Liver (tissue), 9 donors: Measurements from ENCODE around the gene FGFRL1. TPM values are rescaled to one million over a fixed set of nuclear protein-coding genes. Genes with fewer than 3 reads are reported as not detected.

Experiments
- DNase-seq: peaks from one replicate; pipeline ENCODE4 v3.0.0-alpha.2; 2017; ENCODE audit warnings: low spot score
- H3K27ac ChIP-seq, 2 donors: one replicate each; pipeline ENCODE4 v1.7.0; 2013; ENCODE audit warnings: inconsistent platforms in 2 of 2, low read length in 2 of 2, control low read depth in 1 of 2, low read depth in 1 of 2, mild to moderate bottlenecking in 1 of 2
- H3K27me3 ChIP-seq, 4 donors: one replicate each; pipeline versions ENCODE4 v1.6.1 to v1.7.0; 2013; ENCODE audit warnings: low read length in 3 of 4, inconsistent platforms in 1 of 4, mild to moderate bottlenecking in 1 of 4, moderate library complexity in 1 of 4; ENCODE audit not compliant: control insufficient read depth in 4 of 4, insufficient read depth in 4 of 4
- H3K36me3 ChIP-seq, 4 donors: one replicate each; pipeline versions ENCODE4 v1.6.1 to v1.7.0; 2013; ENCODE audit warnings: low read length in 3 of 4, mild to moderate bottlenecking in 3 of 4, low read depth in 1 of 4, moderate library complexity in 1 of 4; ENCODE audit not compliant: control insufficient read depth in 4 of 4, insufficient read depth in 3 of 4
- H3K4me1 ChIP-seq, 4 donors: one replicate each; pipeline versions ENCODE4 v1.6.1 to v1.7.0; 2013; ENCODE audit warnings: low read length in 3 of 4, mild to moderate bottlenecking in 3 of 4, moderate library complexity in 1 of 4; ENCODE audit not compliant: control insufficient read depth in 4 of 4, insufficient read depth in 4 of 4
- H3K4me3 ChIP-seq, 3 donors: one replicate each; pipeline versions ENCODE4 v1.6.1 to v1.7.0; 2013; ENCODE audit warnings: low read length in 3 of 3, control low read depth in 1 of 3, low read depth in 1 of 3, mild to moderate bottlenecking in 1 of 3
- H3K9ac ChIP-seq, 2 donors: one replicate each; pipeline ENCODE4 v1.7.0; 2013; ENCODE audit warnings: low read length in 2 of 2, mild to moderate bottlenecking in 2 of 2, moderate library complexity in 2 of 2, control low read depth in 1 of 2, low read depth in 1 of 2
- H3K9me3 ChIP-seq, 4 donors: one replicate each; pipeline versions ENCODE4 v1.6.1 to v1.7.0; 2013; ENCODE audit warnings: low read length in 3 of 4; ENCODE audit not compliant: control insufficient read depth in 4 of 4
- ATF3 ChIP-seq: IDR thresholded peaks from 2 replicates; pipeline ENCODE4 v1.6.1; 2016; ENCODE audit warnings: antibody characterized with exemption
- CTCF ChIP-seq: fragments of 150-350 bp; IDR thresholded peaks from 2 replicates; pipeline ENCODE4 v1.5.1; 2017; ENCODE audit warnings: improper control_type of control experiment, low read depth, low read length; ENCODE audit not compliant: missing input control
- EGR1 ChIP-seq, 2 donors: IDR thresholded peaks; 2 replicates each; pipeline ENCODE4 v1.6.1; 2016 to 2018; ENCODE audit warnings: antibody characterized with exemption in 2 of 2, low read depth in 2 of 2
- FOXA1 ChIP-seq: IDR thresholded peaks from 2 replicates; pipeline ENCODE4 v1.6.1; 2016; ENCODE audit warnings: antibody characterized with exemption
- FOXA2 ChIP-seq: IDR thresholded peaks from 2 replicates; pipeline ENCODE4 v1.6.1; 2016; ENCODE audit warnings: antibody characterized with exemption
- GABPA ChIP-seq, 2 donors: IDR thresholded peaks in 1 of 2; conservative IDR thresholded peaks in 1 of 2; 2 replicates each; pipeline ENCODE4 v1.6.1; 2016; ENCODE audit warnings: antibody characterized with exemption in 2 of 2, mild to moderate bottlenecking in 1 of 2, moderate library complexity in 1 of 2
- HNF4A ChIP-seq, 2 donors: conservative IDR thresholded peaks; 2 replicates each; pipeline ENCODE4 v1.6.1; 2016; ENCODE audit warnings: antibody characterized with exemption in 2 of 2, mild to moderate bottlenecking in 2 of 2
- HNF4G ChIP-seq: IDR thresholded peaks from 2 replicates; pipeline ENCODE4 v1.6.1; 2016; ENCODE audit warnings: antibody characterized with exemption
- JUND ChIP-seq, 2 donors: IDR thresholded peaks; 2 replicates each; pipeline ENCODE4 v1.6.1; 2016; ENCODE audit warnings: antibody characterized with exemption in 2 of 2
- MAX ChIP-seq: IDR thresholded peaks from 2 replicates; pipeline ENCODE4 v1.6.1; 2016; ENCODE audit warnings: antibody characterized with exemption
- NR2F2 ChIP-seq: IDR thresholded peaks from 2 replicates; pipeline ENCODE4 v1.6.1; 2016; ENCODE audit warnings: antibody characterized with exemption
- RAD21 ChIP-seq, 2 donors: IDR thresholded peaks; 2 replicates each; pipeline ENCODE4 v1.6.1; 2016; ENCODE audit warnings: antibody characterized with exemption in 2 of 2, mild to moderate bottlenecking in 2 of 2
- REST ChIP-seq: IDR thresholded peaks from 2 replicates; pipeline ENCODE4 v1.6.1; 2016; ENCODE audit warnings: antibody characterized with exemption, mild to moderate bottlenecking
- RXRA ChIP-seq, 2 donors: IDR thresholded peaks; 2 replicates each; pipeline ENCODE4 v1.6.1; 2017 to 2018; ENCODE audit warnings: antibody characterized with exemption in 2 of 2, mild to moderate bottlenecking in 1 of 2
- SP1 ChIP-seq: IDR thresholded peaks from 2 replicates; pipeline ENCODE4 v1.6.1; 2018; ENCODE audit warnings: antibody characterized with exemption, mild to moderate bottlenecking
- TAF1 ChIP-seq: conservative IDR thresholded peaks from 2 replicates; pipeline ENCODE4 v1.6.1; 2016; ENCODE audit warnings: antibody characterized with exemption, mild to moderate bottlenecking
- YY1 ChIP-seq: IDR thresholded peaks from 2 replicates; pipeline ENCODE4 v1.6.1; 2016; ENCODE audit warnings: antibody characterized with exemption, mild to moderate bottlenecking
- ZBTB33 ChIP-seq: IDR thresholded peaks from 2 replicates; pipeline ENCODE4 v1.6.1; 2016; ENCODE audit warnings: antibody characterized with exemption
- WGBS: extraction: QIAGEN DNeasy Blood & Tissue Kit; methylation state at CpG from one replicate; pipeline ENCODE4 v1.1.7; 2013; 5-methylcytosine and 5-hydroxymethylcytosine counted together
- polyA plus RNA-seq, 2 donors: library from polyadenylated mRNA; stranded (reverse) in 1 of 2; unstranded in 1 of 2; fragments of 200-250 nt in 1 of 2; fragments of >200 nt in 1 of 2; fragmentation: Nextera tagmentation in 1 of 2; extraction: Ambion mirVana in 1 of 2; gene quantifications; one replicate each; pipeline versions ENCODE4 v1.2.1 to v1.2.3, GENCODE V29; 2013 to 2015
- total RNA-seq, 2 donors: library from RNA; depleted of rRNA; stranded (reverse); fragments of >200 nt; gene quantifications; one replicate each; pipeline ENCODE4 v1.2.3, GENCODE V29; 2014
- donor health status: healthy.
- donor health status: healthy.
- donor health status: healthy.
- donor health status: healthy.
- donor health status: healthy.

The FGFRL1 gene
- total and polyA plus RNA-seq, 4 donors = 14.2 to 49.1 (median 22.4) TPM

GRCh38 chr4:978957-979701 lies 32.3 kb upstream of the FGFRL1 start:
- H3K9ac ChIP-seq = no peak overlapping the region
- TF ChIP-seq HNF4A (conservative IDR thresholded peaks at IDR 0.05) = no peak
- TF ChIP-seq EGR1 (IDR thresholded peaks at IDR 0.05; ENCODE audit: low read depth in 2 of 2) = no peak
- no peak for TF ChIP-seq FOXA1
- no peak for TF ChIP-seq RXRA (IDR thresholded peaks at IDR 0.05)
- TF ChIP-seq ZBTB33 = no peak
- TF ChIP-seq SP1 = no peak
- TF ChIP-seq MAX = no peak
- no peak for TF ChIP-seq YY1
- no peak for TF ChIP-seq RAD21 (IDR thresholded peaks at IDR 0.05)
- TF ChIP-seq FOXA2 = no peak
- TF ChIP-seq JUND (IDR thresholded peaks at IDR 0.05) = no peak
- TF ChIP-seq HNF4G = no peak
- TF ChIP-seq GABPA (IDR thresholded peaks at IDR 0.05 in 1 of 2, conservative IDR thresholded peaks at IDR 0.05 in 1 of 2) = no peak
- TF ChIP-seq ATF3 = no peak
- no peak for TF ChIP-seq REST
- TF ChIP-seq CTCF = no peak
- no peak for TF ChIP-seq TAF1
- TF ChIP-seq NR2F2 = no peak
- H3K27ac ChIP-seq = no peak overlapping the region
- WGBS = 66% methylated on average over 20 of the region's 20 CpGs
- H3K4me3 ChIP-seq = no peak overlapping the region
- no peak for DNase-seq
- no peaks in the 10 kb centered on the region for H3K27me3 ChIP-seq
- H3K36me3 ChIP-seq = no peaks in the 10 kb centered on the region
- H3K9me3 ChIP-seq = no peaks in the 10 kb centered on the region
- H3K4me1 ChIP-seq = peaks cover 0 to 5% (median under 1%) of the 10 kb centered on the region in 4 donors
